ENCODE data around the gene LMTK2.

Gene LMTK2

DNA sequence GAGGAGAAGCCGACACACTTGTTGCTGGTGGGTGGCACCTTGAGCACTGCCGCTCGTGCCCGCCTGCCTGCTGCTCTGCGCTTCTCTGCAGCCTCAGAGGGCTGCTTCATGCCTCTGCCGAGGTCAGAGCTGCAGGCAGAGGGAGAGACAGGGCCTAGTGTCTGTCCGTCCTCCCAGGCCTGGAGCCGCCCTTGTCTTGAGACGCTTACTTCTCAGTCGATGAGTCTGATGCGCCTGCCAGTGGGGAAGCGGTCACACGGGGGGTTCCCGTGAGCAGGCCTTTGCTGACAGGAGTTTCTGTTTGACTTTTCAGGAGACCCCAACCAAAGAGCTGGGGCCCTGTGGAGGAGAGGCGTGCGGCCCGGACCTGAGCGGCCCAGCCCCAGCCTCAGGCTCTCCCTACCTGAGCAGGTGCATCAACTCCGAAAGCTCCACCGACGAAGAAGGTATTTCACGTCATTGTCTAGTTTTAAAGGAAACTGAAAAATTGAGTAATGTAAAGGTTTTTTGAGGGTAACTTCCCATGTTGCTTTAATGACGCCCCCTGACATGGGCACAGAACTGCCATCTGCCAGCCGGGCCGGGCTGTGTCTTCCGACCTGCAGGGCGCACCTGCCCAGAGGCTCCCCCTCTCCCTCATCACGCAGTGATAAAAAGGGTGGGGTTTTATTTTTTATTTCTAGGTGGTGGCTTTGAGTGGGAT, 96.8 kb downstream of the LMTK2 start:
- DNase-seq (ENCODE audit: insufficient read length, low spot score) (no peak), FAIRE-seq (peak; percentile 87)
- TF ChIP-seq POLR2AphosphoS5 (IDR thresholded peaks at IDR 0.05; ENCODE audit: low read depth, low read length) (no peak), SPI1 (IDR thresholded peaks at IDR 0.05; ENCODE audit: low read depth, low read length) (peak; percentile 87)

DNA sequence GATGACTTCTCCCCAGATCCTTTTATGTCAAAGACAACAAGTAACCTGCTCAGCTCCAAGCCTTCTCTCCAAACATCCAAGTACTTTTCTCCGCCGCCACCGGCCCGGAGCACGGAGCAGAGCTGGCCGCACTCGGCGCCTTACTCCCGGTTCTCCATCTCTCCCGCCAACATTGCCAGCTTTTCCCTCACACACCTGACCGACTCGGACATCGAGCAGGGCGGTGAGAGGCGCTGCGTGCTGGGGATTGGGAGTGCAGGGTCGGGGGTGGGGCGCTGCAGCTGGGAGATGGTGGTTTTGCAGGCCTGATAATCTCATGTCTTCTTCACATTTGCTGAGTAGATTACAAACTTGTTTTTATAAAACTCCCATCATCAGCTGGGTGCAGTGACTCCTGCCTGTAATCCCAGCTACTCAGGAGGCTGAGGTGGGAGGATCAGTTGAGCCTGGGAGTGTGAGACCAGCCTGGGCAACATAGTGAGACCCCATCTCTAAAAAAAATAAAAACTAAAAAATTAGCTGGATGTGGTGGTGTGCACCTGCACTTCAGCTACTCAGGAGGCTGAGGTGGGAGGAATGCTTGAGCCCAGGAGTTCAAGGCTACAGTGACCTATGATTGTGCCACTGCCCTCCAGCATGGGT, 97.4 kb downstream of the LMTK2 start:
- DNase-seq (ENCODE audit: insufficient read length, low spot score) (no peak), FAIRE-seq (no peak)
- TF ChIP-seq TAF1 (IDR thresholded peaks at IDR 0.05; ENCODE audit: low read depth, low read length) (no peak), POLR2AphosphoS5 (IDR thresholded peaks at IDR 0.05; ENCODE audit: low read depth, low read length) (no peak), PAX5 (IDR thresholded peaks at IDR 0.05; ENCODE audit: insufficient read depth, low read length, severe bottlenecking) (no peak), SPI1 (IDR thresholded peaks at IDR 0.05; ENCODE audit: low read depth, low read length) (no peak), POU2F2 (IDR thresholded peaks at IDR 0.05; ENCODE audit: low read depth, low read length) (no peak), POLR2A (IDR thresholded peaks at IDR 0.05; ENCODE audit: low read depth, low read length) (no peak)

DNA sequence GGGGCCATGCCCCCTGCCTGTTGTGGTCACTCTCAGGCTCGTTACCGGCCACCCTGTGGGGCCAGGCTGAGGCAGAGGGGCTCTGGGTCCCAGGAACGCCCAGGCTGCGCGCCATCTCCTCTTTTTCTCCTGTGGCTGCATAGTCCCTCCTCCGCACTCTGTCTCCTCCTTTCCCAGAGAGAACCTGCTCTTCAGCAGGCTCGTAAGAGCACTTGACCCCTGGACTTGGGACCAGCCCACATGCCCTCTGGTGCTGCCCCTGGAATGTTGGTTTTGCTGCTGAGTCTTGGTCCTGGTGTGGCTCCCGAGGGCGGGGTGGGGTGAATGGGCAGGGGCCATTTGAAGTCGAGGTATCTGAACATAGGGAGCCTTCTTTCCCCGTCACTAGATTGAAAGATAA, 98.0 kb downstream of the LMTK2 start:
- no peak for FAIRE-seq
- TF ChIP-seq TAF1 (IDR thresholded peaks at IDR 0.05; ENCODE audit: low read depth, low read length) (no peak), POLR2A (IDR thresholded peaks at IDR 0.05; ENCODE audit: low read depth, low read length) (no peak), POU2F2 (IDR thresholded peaks at IDR 0.05; ENCODE audit: low read depth, low read length) (no peak), SPI1 (IDR thresholded peaks at IDR 0.05; ENCODE audit: low read depth, low read length) (no peak), PAX5 (IDR thresholded peaks at IDR 0.05; ENCODE audit: insufficient read depth, low read length, severe bottlenecking) (no peak), POLR2AphosphoS5 (IDR thresholded peaks at IDR 0.05; ENCODE audit: low read depth, low read length) (no peak)
- no peak for DNase-seq (ENCODE audit: insufficient read length, low spot score)

DNA sequence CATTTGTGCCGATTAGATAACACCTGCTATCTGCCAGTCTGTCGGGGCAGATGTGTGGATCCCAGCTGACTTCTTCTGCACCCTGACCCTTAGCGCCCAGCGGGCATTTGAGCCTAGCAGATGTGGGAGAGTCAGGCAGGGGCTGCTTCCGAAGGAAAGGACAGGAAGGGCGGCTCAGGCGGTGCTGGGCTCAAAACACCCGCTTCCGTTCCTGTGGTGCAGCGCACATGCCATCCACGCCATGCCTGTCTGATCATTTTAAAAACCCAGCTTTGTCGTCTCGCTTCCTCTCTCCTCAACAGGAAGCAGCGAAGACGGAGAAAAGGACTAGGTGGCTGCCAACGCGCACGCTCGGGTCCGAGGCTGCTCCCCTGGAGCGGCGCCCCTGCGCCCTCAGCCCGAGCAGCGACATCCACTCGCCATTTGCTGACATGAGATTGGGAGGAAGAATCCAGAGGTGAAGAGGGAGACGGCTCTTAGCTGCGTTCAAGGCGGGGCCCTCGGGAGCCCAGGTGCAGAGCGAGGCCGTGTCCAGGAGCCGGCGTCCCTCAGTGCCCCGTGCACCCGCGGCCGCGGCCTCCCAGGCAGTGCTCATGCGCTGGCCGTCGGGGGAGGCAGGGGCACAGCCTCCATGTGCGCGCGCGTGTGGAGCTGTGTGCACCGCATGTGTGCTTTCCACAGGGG, 98.6 kb downstream of the LMTK2 start:
- FAIRE-seq (no peak), DNase-seq (ENCODE audit: insufficient read length, low spot score) (no peak)
- no peak for TF ChIP-seq POLR2A (IDR thresholded peaks at IDR 0.05; ENCODE audit: low read depth, low read length)

DNA sequence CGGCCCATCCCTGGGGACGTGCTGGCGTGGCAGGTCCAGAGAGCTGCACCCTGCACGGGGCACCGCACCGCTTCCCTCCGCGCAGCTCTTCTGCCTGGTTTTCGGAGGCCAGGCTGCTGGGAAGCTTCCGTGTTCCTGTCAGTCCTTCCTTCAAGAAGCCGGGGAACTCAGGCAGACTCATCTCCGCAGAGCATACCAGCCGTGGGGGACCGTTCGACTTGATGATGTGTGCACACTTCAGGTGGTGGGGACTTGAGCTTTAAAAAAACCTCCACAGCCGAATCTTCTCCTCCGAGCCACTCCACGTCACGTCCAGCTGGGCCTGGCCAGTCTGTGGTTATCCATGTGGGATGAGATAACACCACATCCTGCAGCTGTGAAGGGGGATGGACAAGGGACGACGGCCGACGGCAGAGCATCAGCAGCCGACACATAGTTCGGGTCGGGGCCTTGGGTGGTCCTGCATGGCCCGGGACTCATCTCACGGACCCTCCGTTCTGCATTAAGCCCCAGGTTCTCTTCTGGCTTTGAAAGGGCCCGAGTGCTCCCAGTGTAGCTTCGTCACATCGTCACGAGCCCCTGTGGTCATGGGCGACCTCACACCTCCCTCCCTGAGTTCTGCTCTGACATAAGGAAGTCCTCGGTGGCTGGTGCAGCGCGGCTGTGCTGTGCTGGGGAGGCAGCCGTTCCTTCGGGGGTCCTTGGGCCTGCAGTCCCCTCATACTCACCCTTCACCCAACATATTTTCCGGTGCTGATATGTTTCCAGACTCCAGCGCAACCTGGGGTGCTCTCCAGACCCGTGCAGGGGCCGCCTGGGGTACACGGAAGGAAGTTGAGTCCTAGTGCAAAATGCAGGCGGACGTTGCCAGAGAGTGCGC, 100.0 kb downstream of the LMTK2 start:
- FAIRE-seq (peak; percentile 9), DNase-seq (ENCODE audit: insufficient read length, low spot score) (no peak)
- TF ChIP-seq POLR2A (IDR thresholded peaks at IDR 0.05; ENCODE audit: low read depth, low read length) (no peak), SPI1 (IDR thresholded peaks at IDR 0.05; ENCODE audit: low read depth, low read length) (no peak), POU2F2 (IDR thresholded peaks at IDR 0.05; ENCODE audit: low read depth, low read length) (no peak), POLR2AphosphoS5 (IDR thresholded peaks at IDR 0.05; ENCODE audit: low read depth, low read length) (no peak), TAF1 (IDR thresholded peaks at IDR 0.05; ENCODE audit: low read depth, low read length) (no peak), PAX5 (IDR thresholded peaks at IDR 0.05; ENCODE audit: insufficient read depth, low read length, severe bottlenecking) (no peak)

DNA sequence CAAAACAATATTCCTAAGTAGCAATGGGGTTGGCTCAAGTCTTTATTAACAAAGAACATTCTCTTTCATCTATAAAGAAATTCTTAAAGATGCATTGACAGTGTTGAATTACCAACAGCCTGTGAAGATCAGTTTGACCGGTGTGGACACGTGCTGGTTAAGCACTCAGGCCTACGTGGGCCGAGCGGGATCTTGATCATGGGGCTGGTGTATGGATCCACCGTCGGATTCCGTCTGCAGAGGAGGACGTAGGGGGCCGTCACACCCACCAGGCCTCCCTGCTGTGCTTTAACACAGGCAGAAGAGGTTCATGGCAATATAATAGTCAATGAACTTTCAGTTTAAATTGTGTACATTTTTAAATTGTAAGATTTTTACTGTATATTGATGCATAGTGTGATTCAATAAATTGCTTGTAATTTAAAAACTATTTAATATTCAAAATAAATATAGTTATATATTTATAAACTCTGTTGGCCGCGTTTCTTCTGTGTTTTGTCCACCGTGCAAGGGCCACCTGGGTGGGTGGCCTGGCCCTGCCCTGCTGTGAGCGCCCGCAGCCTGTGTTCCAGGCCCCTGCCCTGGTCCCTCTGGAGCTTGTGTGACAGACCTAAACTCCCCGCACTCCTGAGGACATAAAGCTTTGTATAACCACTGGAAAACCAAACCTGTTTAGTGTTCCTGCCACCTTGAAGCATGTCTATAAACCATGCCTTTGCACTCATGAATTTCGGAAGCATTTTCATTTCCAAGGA, 102.7 kb downstream of the LMTK2 start:
- TF ChIP-seq TAF1 (IDR thresholded peaks at IDR 0.05; ENCODE audit: low read depth, low read length) (no peak), POLR2A (IDR thresholded peaks at IDR 0.05; ENCODE audit: low read depth, low read length) (no peak), PAX5 (IDR thresholded peaks at IDR 0.05; ENCODE audit: insufficient read depth, low read length, severe bottlenecking) (no peak), SPI1 (IDR thresholded peaks at IDR 0.05; ENCODE audit: low read depth, low read length) (no peak), POU2F2 (IDR thresholded peaks at IDR 0.05; ENCODE audit: low read depth, low read length) (no peak), POLR2AphosphoS5 (IDR thresholded peaks at IDR 0.05; ENCODE audit: low read depth, low read length) (no peak)
- FAIRE-seq (peak; percentile 41), DNase-seq (ENCODE audit: insufficient read length, low spot score) (no peak)

DNA sequence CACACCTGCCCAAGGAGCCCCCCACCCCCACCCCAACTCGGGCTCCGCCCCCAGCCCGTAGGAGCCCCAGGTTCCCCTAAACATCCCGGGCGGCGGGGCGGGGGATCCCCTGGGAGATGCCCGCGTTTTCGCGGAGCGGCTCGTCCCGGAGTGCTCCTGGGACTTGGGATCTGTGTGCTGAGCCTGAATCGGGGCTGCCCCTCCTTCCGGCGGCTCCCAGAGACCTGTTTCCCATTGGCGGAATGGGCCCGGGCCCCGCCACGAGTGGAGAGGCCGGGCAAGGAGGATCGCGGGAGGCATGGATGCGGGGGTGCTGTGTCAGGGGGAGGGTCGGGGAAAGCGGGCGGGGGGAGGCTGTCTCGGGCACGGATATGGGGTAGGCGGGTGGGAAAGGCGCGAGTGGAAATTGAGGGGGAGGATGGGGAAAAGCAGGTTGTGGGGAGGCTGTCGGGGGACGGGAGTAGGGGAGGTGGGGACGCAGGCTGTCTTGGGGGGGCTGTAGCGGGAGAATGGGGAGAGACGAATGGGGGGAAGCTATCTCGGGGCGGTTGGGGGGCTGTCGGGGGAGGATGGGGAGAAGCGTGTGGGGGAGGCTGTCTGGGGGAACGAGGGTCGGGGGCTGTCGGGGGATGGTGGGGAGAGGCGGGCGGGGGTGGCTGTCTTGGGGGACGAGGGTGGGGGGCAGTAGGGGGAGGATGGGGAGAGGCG, 104.0 kb downstream of the LMTK2 start:
- DNase-seq (ENCODE audit: insufficient read length, low spot score) (no peak), FAIRE-seq (no peak)
- no peak for TF ChIP-seq POLR2A (IDR thresholded peaks at IDR 0.05; ENCODE audit: low read depth, low read length)
- TF ChIP-seq POU2F2 (IDR thresholded peaks at IDR 0.05; ENCODE audit: low read depth, low read length) = no peak
- no peak for TF ChIP-seq SPI1 (IDR thresholded peaks at IDR 0.05; ENCODE audit: low read depth, low read length)
- no peak for TF ChIP-seq TAF1 (IDR thresholded peaks at IDR 0.05; ENCODE audit: low read depth, low read length)
- no peak for TF ChIP-seq POLR2AphosphoS5 (IDR thresholded peaks at IDR 0.05; ENCODE audit: low read depth, low read length)
- TF ChIP-seq PAX5 (IDR thresholded peaks at IDR 0.05; ENCODE audit: insufficient read depth, low read length, severe bottlenecking) = no peak

DNA sequence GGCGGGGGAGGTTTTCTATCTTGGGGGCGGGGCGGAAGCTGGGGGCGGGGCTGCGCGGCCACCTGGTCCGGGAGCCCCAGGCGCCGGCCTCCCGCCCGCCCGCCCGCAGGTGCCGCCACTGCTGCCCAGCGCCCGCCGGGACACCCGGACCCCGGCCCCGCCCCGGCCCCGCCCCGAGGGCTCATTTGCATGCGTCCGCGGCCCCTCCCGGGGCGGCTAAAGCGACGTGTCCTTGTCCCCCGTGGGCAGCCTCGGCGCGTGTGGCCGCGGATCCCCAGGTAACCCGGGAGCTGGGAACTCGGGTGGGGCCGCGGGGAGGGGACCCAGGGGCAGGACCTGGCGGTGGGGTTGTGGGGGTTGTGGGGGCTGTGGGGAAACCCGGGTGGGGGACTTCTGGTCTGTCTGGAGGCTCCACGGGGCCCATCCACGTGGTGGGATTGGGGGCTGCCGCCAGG, 104.6 kb downstream of the LMTK2 start, which contains the start of gene BHLHA15:
TSS of gene BHLHA15 (plus strand) at position 219 of the 455 bp plus-strand sequence. CDS start 871 bp downstream, outside the sequence.
- FAIRE-seq (no peak), DNase-seq (ENCODE audit: insufficient read length, low spot score) (no peak)
- TF ChIP-seq PAX5 (IDR thresholded peaks at IDR 0.05; ENCODE audit: insufficient read depth, low read length, severe bottlenecking) = no peak
- TF ChIP-seq POLR2A (IDR thresholded peaks at IDR 0.05; ENCODE audit: low read depth, low read length) = no peak
- no peak for TF ChIP-seq POLR2AphosphoS5 (IDR thresholded peaks at IDR 0.05; ENCODE audit: low read depth, low read length)
- TF ChIP-seq SPI1 (IDR thresholded peaks at IDR 0.05; ENCODE audit: low read depth, low read length) = no peak
- TF ChIP-seq TAF1 (IDR thresholded peaks at IDR 0.05; ENCODE audit: low read depth, low read length) = no peak
- TF ChIP-seq POU2F2 (IDR thresholded peaks at IDR 0.05; ENCODE audit: low read depth, low read length) = no peak
